Heart left ventricle (tissue), 16 donors: ENCODE measurements around the gene UBR7. TPM values are rescaled to one million over a fixed set of nuclear protein-coding genes. Genes with fewer than 3 reads are reported as not detected.

ENCODE experiments used
- ATAC-seq, 4 donors: fragments of 200-7000 bp; cut with Tn5 transposase; one replicate each; pipeline ENCODE4 v1.9.1; 2020 to 2022; ENCODE audit warnings: moderate library complexity in 4 of 4, mild to moderate bottlenecking in 3 of 4, moderate number of reproducible peaks in 1 of 4
- DNase-seq, 5 donors: peaks; one replicate each; pipeline ENCODE4 v3.0.0-alpha.2; 2020
- H3K27ac ChIP-seq, 12 donors: fragments of 200-600 bp; sonication (generic) in 4 of 12; one replicate each; pipeline versions ENCODE4 v1.5.0 to v1.8.0; 2016 to 2022; ENCODE audit warnings: mild to moderate bottlenecking in 2 of 12
- H3K27me3 ChIP-seq, 9 donors: fragments of 200-600 bp; sonication (generic) in 2 of 9; one replicate each; pipeline versions ENCODE4 v1.5.1 to v1.8.0; 2016 to 2022; ENCODE audit warnings: mild to moderate bottlenecking in 3 of 9
- H3K36me3 ChIP-seq, 9 donors: fragments of 200-600 bp; sonication (generic) in 2 of 9; one replicate each; pipeline versions ENCODE4 v1.5.0 to v1.8.0; 2018 to 2022; ENCODE audit warnings: mild to moderate bottlenecking in 2 of 9
- H3K4me1 ChIP-seq, 12 donors: fragments of 200-600 bp; sonication (generic) in 4 of 12; one replicate each; pipeline versions ENCODE4 v1.5.0 to v1.8.0; 2016 to 2022; ENCODE audit warnings: mild to moderate bottlenecking in 3 of 12
- H3K4me3 ChIP-seq, 12 donors: fragments of 200-600 bp; sonication (generic) in 4 of 12; one replicate each; pipeline versions ENCODE4 v1.5.0 to v1.8.0; 2017 to 2022; ENCODE audit warnings: mild to moderate bottlenecking in 9 of 12, moderate library complexity in 4 of 12
- H3K9me3 ChIP-seq, 12 donors: fragments of 200-600 bp; sonication (generic) in 4 of 12; one replicate each; pipeline versions ENCODE4 v1.5.0 to v1.8.0; 2016 to 2022; ENCODE audit warnings: mild to moderate bottlenecking in 1 of 12
- CTCF ChIP-seq, 12 donors: fragments of 200-600 bp; sonication (generic) in 4 of 12; IDR thresholded peaks; one replicate each; pipeline versions ENCODE4 v1.5.0 to v1.8.0; 2018 to 2022; ENCODE audit warnings: antibody characterized with exemption in 12 of 12, mild to moderate bottlenecking in 5 of 12
- POLR2A ChIP-seq, 2 donors: fragments of 450-650 bp; IDR thresholded peaks; one replicate each; pipeline ENCODE4 v1.6.1; 2017; ENCODE audit warnings: antibody characterized with exemption in 2 of 2, mild to moderate bottlenecking in 2 of 2, moderate library complexity in 2 of 2
- WGBS, 4 donors: extraction: QIAGEN DNeasy Blood & Tissue Kit in 2 of 4; methylation state at CpG; one replicate each; pipeline versions ENCODE4 v1.1.5 to v1.1.7; 2013 to 2018; 5-methylcytosine and 5-hydroxymethylcytosine counted together
- intact Hi-C, 10 donors: fragments of 100-400 bp; cut with DNase I; formaldehyde crosslinking; loops; one replicate each; pipeline versions ENCODE4 v1.11.1 to v1.14.2; 2022
- polyA plus RNA-seq, 2 donors: library from polyadenylated mRNA; stranded (reverse); fragments of 200-250 nt; gene quantifications; one replicate each; pipeline ENCODE4 v1.2.3, GENCODE V29; 2013
- total RNA-seq, 9 donors: library from RNA; depleted of rRNA in 2 of 9; stranded (reverse); fragments of >200 nt in 2 of 9; fragmentation: NEBNext Ultra II Directional in 3 of 9; extraction: Animal tissue kit (Norgen Biotek cat#: 25700) in 3 of 9; gene quantifications; one replicate each; pipeline versions ENCODE4 v1.1.0 to v1.2.4, GENCODE V29; 2016 to 2023
- donor health status: ischemic (EF 13 %, LVEDD 7.1; RV severe dilation, severe dysfunction).
- donor health status: healthy with polysubstance abuse.
- donor health status: DM: no; HTN: yes; CAD: no.
- donor health status: DM: no; HTN: no; CAD: no.
- donor health status: ischemic (EF 25% LVEDD 6.9; RV normal size, moderate dysfunction).
- donor health status: ischemic (EF 25% LVEDD 5.7; RV mildly dilated, moderate dysfunction).
- donor health status: healthy.
- donor health status: DM: yes; HTN: yes; CAD: no.
- donor health status: ischemic (EF 35%, LVEDD 5.7; RV mildly dilated, moderate dysfunction).
- donor health status: nonischemic (EF 11% LVEDD 7.7; RV severe dilation, severe dysfunction).
- donor health status: DM: yes; HTN: yes; CAD: no.
- donor health status: PGD.
- donor health status: ischemic (EF 29% LVEDD 5.4; RV normal size, mild dysfunction).
- donor health status: nonischemic (EF 23%, LVEDD 6.1; RV moderate dilation, normal function).

UBR7 gene
- total and polyA plus RNA-seq, 11 donors = 9.4 to 39.6 (median 23.3) TPM

GRCh38 chr14:93240678-93241000 lies 33.6 kb downstream of the UBR7 start:
- peaks cover 0 to 63% (median 57%) of the 10 kb centered on the region in 9 donors for H3K36me3 ChIP-seq
- no peak for ATAC-seq
- TF ChIP-seq CTCF (IDR thresholded peaks at IDR 0.05) (no peak), POLR2A (IDR thresholded peaks at IDR 0.05) (no peak)
- no peak for DNase-seq
- H3K9me3 ChIP-seq = no peaks in the 10 kb centered on the region
- H3K4me1 ChIP-seq = no peaks in the 10 kb centered on the region
- no peaks in the 10 kb centered on the region for H3K27me3 ChIP-seq
- intact Hi-C loops = loop anchor here in 1 of 10 donors (10.0 kb wide), 1 partner anchor 304 kb away; no protein-coding TSS in a partner anchor
- 86 to 96% (median 91%) methylated on average over 3 of the region's 3 CpGs for WGBS, 4 donors
- no peak overlapping the region for H3K4me3 ChIP-seq
- no peak overlapping the region for H3K27ac ChIP-seq

- Histone ChIP-seq H3K27me3 (no peaks in the 10 kb centered on the region), H3K4me1 (no peaks in the 10 kb centered on the region), H3K27ac (no peak overlapping the region), H3K4me3 (no peak overlapping the region), H3K36me3 (peaks cover 0 to 100% (median 89%) of the 10 kb centered on the region in 9 donors), H3K9me3 (no peaks in the 10 kb centered on the region)
- 83 to 87% (median 86%) methylated on average over 10 of the region's 10 CpGs for WGBS, 4 donors
- DNase-seq = no peak
- intact Hi-C loops = loop anchor here in 1 of 10 donors (10.0 kb wide), 1 partner anchor 299 kb away; no protein-coding TSS in a partner anchor
- no peak for TF ChIP-seq POLR2A (IDR thresholded peaks at IDR 0.05)
- no peak for TF ChIP-seq CTCF (IDR thresholded peaks at IDR 0.05)
- ATAC-seq = no peak
Measured at GRCh38 chr14:93245764-93246420, 38.8 kb downstream of the UBR7 start.

GRCh38 chr14:93246534-93246933 lies 39.5 kb downstream of the UBR7 start:
- Histone ChIP-seq H3K4me3 (no peak overlapping the region), H3K9me3 (no peaks in the 10 kb centered on the region), H3K27ac (no peak overlapping the region), H3K27me3 (no peaks in the 10 kb centered on the region), H3K36me3 (peaks cover 0 to 100% (median 89%) of the 10 kb centered on the region in 9 donors), H3K4me1 (no peaks in the 10 kb centered on the region)
- no peak for ATAC-seq
- TF ChIP-seq POLR2A (IDR thresholded peaks at IDR 0.05) = no peak
- no peak for TF ChIP-seq CTCF (IDR thresholded peaks at IDR 0.05)
- intact Hi-C loops = loop anchor here in 1 of 10 donors (10.0 kb wide), 1 partner anchor 298 kb away; no protein-coding TSS in a partner anchor
- DNase-seq = no peak

GRCh38 chr14:93249128-93249831 lies 42.2 kb downstream of the UBR7 start:
- TF ChIP-seq POLR2A (IDR thresholded peaks at IDR 0.05) = no peak
- TF ChIP-seq CTCF (IDR thresholded peaks at IDR 0.05) = no peak
- no peaks in the 10 kb centered on the region for H3K9me3 ChIP-seq
- 92 to 97% (median 95%) methylated on average over 7 of the region's 7 CpGs for WGBS, 4 donors
- H3K27ac ChIP-seq = no peak overlapping the region
- ATAC-seq = no peak
- no peaks in the 10 kb centered on the region for H3K4me1 ChIP-seq
- intact Hi-C loops = loop anchor here in 1 of 10 donors (10.0 kb wide), 1 partner anchor 296 kb away; no protein-coding TSS in a partner anchor
- H3K36me3 ChIP-seq = peaks cover 0 to 100% (median 75%) of the 10 kb centered on the region in 9 donors
- no peak for DNase-seq
- no peaks in the 10 kb centered on the region for H3K27me3 ChIP-seq
- H3K4me3 ChIP-seq = no peak overlapping the region
